Skin epidermis (tissue), 12 donors: ENCODE measurements around the gene UHRF2.
"Not testable (repeated sequence)": the region's sequence is repeated elsewhere in the genome, so short reads cannot be mapped to it uniquely, and the experiment has no call there.

ENCODE experiments used
- H3K27ac ChIP-seq, 21 experiments: fragments of 200-600 bp; sonication (generic) in 11 of 21; one replicate each; pipeline ENCODE4 v1.5.0; 2020; ENCODE audit warnings: mild to moderate bottlenecking in 3 of 21, inconsistent platforms in 2 of 21, moderate library complexity in 2 of 21
- H3K4me3 ChIP-seq, 7 experiments: fragments of 200-600 bp; sonication (generic) in 2 of 7; one replicate each; pipeline ENCODE4 v1.5.0; 2020; ENCODE audit warnings: inconsistent platforms in 2 of 7, mild to moderate bottlenecking in 2 of 7, moderate library complexity in 1 of 7

Gene UHRF2

DNA sequence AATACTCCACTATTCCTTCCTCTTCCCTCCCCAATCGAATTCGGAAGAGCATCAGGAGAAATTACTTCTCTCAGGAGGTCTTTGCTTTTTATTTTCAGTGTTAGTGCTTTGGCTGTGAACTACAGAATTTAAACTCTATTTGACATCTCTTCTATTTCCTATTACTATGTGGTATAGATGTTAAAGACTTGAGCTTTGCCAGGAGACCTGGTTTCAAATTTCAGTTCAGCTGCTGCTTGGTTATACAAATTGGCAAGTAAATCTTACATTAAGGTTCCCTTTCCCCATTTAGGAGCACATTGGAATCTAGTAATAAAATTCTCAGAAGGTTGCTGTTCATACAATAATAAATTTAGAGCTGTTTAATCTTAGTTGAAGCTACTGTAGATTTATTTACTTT, 13.1 kb downstream of the UHRF2 start:
- H3K27ac ChIP-seq, result no peak overlapping the region
- H3K4me3 ChIP-seq, result no peak overlapping the region

DNA sequence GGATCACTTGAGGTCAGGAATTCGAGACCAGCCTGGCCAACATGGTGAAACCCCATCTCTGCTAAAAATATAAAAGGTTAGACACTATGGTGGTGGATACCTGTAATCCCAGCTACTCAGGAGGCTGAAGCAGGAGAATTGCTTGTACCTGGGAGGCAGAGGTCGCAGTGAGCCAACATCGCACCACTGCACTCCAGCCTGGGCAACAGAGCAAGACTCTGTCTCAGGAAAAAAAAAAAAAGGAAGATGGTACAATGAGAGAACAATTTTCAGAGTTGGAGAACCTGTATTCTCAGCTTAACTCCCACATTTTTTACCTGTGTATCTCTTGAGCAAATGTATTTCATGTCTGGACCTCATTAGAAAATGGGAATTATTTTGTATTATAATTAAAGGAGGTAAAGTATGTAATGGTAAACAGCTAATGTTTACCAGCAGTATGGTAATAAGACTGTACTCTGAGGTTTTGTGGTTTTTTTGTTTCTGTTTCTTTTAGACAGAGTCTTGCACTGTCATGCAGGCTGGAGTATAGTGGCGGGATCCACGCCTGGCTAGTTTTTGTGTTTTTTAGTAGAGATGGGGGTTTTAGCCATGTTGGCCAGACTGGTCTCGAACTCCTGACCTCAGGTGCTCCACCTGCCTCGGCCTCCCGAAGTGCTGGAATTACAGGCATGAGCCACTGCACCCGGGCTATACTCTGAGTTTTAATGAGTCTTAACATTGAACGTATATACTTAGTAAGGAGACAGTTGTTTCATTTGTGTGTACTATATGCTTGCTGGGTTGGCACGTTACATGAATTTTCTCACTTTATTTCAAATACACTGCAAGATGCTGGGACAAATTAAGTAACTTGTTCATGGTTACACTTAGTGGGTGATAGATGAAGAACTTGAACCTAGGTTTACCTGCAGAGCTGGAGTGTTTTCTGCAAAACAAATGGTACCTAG, 16.2 kb downstream of the UHRF2 start:
- peak overlapping the region in 3 of 21 experiments; percentile 26 to 70 (median 33) for H3K27ac ChIP-seq
- H3K4me3 ChIP-seq, result no peak overlapping the region

DNA sequence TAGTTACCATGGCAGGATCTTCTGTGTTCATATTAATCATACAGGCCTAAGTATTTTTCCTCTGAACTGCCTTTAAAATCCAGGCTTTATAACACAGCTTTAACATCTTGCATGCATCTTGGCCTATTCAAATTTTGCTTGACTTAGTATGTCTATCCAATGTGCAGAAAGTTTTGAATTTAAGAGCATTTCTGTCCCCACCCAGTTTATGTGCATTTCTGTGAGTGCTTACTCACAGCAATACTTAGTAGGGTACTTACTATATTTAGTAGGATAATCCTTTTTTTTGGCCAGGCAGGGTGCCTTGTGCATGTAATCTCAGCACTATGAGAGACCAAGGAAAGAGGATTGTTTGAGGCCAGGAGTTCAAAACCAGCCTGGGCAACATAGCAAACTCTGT, 18.0 kb downstream of the UHRF2 start:
- H3K27ac ChIP-seq, result peak overlapping the region in 1 of 21 experiments; percentile 20
- H3K4me3 ChIP-seq, result no peak overlapping the region

DNA sequence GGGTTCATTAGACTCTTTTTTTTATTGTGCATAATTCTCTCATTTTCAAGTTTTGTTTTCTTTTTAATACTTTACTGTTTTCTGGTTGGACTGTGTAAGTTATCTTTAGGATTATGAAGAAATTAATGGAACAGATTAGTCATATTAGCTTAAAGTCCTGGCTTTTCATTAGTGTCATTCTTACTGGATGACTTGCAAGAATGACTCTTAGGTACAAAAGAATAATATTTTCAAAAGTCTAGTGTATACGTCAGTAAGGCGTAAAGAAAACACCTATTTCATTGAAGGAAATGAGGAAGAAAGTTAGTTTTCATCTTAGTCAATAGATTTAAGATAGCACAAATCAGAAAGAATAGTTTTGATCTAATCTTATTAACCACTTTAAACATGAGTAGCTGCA, 20.4 kb downstream of the UHRF2 start:
- H3K27ac ChIP-seq, result no peak overlapping the region
- no peak overlapping the region for H3K4me3 ChIP-seq

DNA sequence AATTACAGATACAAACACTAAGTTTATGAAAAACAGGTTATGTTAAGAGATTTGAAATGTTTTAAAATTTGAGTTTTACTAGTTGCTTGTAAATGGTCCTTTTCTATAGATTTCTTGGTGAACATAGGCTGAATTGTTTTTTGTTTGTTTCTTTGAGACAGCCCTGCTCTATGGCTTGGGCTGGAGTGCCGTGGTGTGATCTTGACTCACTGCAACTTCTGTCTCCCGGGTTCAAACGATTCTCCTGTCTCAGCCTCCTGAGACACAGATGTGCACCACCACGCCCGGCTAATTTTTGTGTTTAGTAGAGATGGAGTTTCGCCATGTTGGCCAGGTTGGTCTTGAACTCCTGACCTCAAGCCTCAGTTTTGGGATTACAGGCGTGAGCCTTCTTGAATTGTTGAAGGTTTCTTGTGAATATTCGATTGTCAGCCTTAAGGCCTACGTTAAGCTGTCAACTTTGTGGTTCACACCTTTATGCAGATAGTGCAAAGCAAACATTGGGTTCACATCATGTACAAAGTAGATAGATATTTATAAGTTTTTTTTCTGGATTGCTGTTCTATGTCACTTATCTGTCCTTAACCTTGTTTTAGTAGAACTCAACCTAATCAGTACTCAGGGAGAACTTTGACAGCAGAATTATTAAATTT, 26.2 kb downstream of the UHRF2 start:
- H3K27ac ChIP-seq, result no peak overlapping the region
- no peak overlapping the region for H3K4me3 ChIP-seq

DNA sequence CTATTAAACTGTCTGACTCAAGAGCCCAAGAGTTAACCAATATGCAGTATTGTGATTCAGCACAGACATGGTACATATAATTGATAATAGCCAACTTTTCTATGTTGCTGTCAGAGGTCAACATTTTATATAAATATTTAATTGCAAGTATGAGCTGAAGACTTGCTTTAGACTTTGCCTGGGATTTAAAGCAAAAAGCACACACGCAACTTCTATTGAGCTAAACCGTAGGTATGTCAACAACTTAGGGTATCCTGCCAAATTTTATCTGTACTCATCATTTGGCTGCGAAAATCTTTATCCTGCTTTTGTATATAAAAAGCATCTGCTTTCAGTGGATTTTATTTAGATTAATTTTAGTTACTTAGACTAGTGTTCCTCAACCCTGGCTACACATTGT, 27.4 kb downstream of the UHRF2 start:
- no peak overlapping the region for H3K27ac ChIP-seq
- H3K4me3 ChIP-seq, result no peak overlapping the region

DNA sequence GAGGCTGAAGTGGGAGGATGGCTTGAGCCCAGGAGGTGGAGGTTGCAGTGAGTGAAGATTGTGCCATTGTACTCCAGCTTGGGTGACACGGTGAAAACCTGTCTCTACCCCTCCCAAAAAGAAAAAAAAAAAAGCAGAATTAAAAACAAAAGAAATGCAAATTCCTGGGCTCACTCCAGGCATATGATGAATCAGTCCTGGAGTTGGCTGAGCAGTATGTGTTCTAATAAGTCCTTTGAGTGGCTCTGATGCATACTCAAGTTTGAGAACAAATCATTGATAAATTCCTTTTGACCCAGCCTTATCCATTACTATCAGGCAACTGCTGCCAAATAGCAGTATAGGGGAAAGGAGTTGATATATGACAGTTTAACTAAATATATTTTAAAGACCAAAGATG, 28.3 kb downstream of the UHRF2 start:
- Histone ChIP-seq H3K27ac (no peak overlapping the region), H3K4me3 (no peak overlapping the region)

DNA sequence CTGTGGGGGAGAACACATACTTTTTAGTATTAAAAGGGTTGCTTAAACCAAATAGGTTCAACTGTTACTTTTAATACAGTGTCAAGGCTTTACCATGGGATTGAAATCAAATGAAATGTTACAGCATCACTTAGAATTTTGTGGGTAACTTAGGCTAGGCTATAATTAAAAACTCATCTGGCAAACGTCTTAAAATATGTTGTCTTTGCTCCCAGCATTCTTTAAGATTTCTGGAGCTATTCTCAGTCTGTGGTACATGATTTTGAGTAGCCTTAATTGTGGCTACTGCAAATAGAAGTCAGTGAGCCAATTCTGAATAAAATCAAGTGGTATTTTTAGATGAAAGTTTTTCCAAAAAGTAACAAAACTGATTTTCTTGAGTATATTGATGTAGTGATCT, 30.7 kb downstream of the UHRF2 start:
- Histone ChIP-seq H3K27ac (no peak overlapping the region), H3K4me3 (no peak overlapping the region)

DNA sequence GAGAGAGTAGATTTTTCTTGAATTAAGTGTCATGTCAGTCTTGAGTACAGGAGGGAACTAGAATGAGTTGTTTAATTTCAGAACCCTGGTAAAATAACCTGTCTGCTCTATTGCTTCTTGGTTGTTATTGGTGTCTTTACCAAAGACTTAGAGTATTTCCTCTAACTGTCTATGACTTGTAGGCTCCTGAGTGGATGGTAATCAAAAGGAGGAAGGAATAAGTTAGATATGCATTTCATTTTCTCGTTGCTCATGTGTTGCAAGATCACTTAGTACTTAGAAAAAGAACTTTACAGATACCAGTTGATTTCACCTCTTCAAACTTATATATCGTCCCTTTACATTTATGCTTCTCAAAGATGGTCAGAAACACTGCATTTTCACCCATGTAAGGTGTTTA, 31.1 kb downstream of the UHRF2 start:
- no peak overlapping the region for H3K4me3 ChIP-seq
- H3K27ac ChIP-seq, result no peak overlapping the region

DNA sequence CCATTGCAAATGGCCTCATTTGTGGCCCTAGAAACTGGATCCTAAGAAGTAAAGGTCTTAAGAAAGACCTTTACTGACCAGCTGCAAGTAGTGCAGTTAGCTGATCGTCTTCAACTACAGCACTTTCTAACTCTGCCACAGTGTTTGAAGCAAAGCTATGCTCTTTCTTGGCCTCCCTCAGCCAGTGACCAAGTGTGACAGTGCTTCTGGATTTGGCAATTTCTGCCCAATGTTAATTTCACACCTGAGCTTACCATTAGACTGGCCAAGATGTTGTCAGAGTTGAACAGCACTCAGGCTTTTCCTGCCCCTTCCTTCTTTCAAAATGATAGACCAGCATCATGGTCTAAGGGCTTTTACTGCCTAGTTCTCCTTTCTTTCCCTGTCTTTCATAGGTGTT, 36.1 kb downstream of the UHRF2 start:
- H3K27ac ChIP-seq, result no peak overlapping the region
- H3K4me3 ChIP-seq, result no peak overlapping the region

DNA sequence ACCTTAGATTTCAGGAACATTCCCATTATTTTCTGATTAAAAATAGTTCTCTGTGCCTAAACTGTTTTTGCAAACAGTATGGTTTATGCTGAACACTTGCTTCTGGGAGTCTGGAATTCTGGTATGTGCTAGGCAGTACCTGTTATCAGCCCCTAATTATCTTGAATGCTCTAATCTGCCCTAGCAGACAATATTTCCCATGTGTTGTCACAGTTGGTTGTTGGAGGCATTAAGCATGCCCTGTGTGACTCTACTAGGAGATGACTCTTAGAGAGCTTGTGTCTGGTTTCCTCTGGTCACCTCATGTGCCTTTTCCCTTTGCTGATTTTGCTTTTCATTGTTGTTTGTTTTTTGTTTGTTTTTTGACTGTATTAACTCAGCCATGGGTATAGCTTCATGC, 36.6 kb downstream of the UHRF2 start:
- Histone ChIP-seq H3K4me3 (no peak overlapping the region), H3K27ac (no peak overlapping the region)

DNA sequence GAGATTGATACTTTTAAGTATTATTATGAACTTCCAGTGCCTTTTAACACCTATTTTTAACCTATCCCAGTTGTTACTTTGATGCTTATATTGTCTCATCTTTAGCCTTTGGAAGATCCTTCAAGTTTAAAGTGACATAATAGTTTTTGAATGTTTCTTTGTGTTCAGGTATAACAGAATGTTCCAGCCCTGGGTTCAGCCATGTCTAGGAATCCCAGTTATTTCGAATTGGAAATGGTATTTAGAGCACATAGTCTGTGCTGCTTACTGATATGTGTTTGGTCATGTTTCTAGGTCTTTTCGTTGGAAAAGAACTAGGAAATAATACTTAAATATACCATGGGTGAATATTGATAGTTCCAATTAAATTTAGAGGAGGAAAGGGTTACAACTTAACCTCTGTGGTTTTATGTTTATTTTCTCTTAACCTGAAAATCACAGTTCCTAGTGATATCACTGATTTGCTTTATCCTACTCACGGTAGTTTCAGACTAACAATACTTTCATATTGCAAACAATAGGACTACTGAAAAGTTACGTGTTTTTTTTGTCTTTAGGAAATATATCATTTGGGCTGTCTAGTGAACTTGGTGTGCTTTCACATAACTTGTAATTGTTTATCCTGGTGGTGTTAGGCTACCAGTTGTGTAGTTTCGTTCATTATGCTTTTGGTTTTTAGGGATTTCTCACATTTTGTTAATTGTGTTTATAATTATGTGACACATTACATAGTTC, 37.8 kb downstream of the UHRF2 start:
- Histone ChIP-seq H3K4me3 (no peak overlapping the region), H3K27ac (no peak overlapping the region)

DNA sequence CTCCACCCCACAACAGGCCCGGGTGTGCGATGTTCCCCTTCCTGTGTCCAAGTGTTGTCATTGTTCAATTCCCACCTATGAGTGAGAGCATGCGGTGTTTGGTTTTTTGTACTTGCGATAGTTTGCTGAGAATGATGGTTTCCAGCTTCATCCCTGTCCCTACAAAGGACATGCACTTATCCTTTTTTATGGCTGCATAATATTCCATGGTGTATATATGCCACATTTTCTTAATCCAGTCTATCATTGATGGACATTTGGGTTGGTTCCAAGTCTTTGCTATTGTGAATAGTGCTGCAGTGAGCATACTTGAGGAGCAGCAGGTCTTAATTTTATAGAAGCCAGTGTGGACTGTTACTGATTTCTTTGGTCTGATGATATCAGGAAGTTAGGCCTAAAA, 42.3 kb downstream of the UHRF2 start:
- H3K4me3 ChIP-seq, H3K27ac ChIP-seq: not testable (repeated sequence)

DNA sequence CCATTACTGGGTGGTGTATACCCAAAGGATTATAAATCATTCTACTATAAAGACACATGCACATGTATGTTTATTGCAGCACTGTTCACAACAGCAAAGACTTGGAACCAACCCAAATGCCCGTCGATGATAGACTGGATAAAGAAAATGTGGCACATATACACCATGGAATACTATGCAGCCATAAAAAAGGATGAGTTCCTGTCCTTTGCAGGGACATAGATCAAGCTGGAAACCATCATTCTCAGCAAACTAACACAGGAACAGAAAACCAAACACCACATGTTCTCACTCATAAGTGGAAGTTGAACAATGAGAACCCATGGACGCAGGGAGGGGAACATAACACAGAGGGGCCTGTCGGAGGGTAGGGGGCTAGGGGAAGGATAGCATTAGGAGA, 45.7 kb downstream of the UHRF2 start:
- H3K27ac ChIP-seq, H3K4me3 ChIP-seq: not testable (repeated sequence)

DNA sequence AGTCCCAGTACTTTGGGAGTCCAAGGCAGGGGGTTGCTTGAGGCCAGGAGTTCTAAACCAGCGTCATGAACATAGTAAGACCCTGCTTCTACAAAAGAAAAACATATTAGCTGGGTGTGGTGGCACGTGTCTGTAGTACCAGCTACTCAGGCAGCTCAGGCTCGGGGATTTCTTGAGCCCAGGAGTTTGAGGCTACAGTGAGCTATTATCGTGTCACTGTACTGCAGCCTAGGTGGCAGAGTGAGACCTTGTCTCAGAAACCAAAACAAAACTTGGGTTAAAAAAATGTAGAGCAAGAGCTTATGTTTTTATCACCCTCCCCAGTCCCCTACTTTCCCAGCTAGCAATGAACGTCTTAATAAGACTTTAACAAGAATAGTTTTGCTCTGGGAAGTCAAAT, 46.7 kb downstream of the UHRF2 start:
- no peak overlapping the region for H3K4me3 ChIP-seq
- no peak overlapping the region for H3K27ac ChIP-seq

DNA sequence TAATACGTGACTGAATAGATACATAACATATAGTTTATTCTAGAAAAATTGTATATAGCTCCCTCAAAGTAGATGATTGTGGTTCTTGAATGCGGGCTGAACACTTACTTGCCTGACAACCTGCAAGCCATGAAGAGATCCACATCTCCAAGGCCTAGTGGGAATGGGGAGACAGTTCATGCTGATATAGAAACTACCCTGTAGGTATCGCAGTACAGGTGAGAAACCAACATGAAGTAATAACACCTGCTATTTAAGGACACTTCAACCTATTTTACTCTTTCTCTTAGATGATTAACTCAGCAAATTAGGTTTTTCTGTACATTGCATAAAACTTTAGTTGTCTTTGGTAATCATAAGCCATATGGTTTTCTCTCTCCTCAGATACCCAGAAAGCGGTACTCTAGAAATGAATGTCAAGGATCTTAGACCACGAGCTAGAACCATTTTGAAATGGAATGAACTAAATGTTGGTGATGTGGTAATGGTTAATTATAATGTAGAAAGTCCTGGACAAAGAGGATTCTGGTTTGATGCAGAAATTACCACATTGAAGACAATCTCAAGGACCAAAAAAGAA, 47.3 kb downstream of the UHRF2 start:
- Histone ChIP-seq H3K4me3 (no peak overlapping the region), H3K27ac (no peak overlapping the region)

DNA sequence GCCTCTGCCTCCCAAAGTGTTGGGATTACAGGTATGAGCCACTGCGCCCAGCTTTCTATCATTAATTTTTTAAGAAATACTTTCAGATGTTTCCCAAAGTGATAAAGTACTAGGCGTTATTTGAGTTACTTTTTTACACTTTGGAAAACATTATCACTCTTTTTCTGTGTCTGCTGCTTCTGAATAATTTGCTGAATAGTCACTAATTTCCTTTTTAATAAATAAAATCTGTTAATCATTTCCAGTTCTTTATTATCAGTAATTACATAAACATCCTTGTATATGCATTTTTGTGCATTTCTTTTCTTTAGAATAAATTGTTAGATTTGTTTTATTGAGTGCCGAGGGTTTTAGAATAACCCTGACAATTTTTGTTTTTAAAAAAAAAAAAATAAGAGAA, 48.6 kb downstream of the UHRF2 start:
- Histone ChIP-seq H3K4me3 (no peak overlapping the region), H3K27ac (no peak overlapping the region)

DNA sequence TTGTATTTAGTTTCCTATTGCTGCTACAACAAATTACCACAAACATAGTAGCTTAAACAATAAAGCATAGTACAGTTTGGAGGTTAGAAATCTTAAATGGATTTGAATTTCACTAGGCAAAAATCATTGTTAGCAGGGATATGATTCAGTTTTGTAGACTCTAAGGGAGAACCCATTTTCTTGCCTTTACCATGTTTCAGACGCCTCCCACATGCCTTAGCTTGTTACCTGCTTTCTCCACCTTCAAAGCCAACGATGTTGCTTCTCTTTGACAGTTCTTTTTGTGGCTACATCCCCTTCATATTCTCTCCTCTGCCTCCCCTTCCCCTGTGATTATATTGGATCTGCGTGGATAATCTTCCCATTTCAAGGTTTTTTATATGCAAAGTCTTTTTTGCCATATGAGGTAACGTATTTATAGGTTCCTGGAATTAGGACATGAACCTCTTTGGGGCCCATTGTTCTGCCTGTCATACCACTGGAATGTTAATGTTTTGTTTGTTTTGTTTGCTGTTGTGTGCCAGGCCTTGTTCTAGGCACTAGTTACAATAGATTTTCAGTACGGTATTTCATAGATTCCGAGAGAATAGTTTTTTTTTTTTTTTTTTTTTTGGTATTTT, 54.1 kb downstream of the UHRF2 start:
- Histone ChIP-seq H3K27ac (peak overlapping the region in 1 of 21 experiments; percentile 11), H3K4me3 (no peak overlapping the region)

DNA sequence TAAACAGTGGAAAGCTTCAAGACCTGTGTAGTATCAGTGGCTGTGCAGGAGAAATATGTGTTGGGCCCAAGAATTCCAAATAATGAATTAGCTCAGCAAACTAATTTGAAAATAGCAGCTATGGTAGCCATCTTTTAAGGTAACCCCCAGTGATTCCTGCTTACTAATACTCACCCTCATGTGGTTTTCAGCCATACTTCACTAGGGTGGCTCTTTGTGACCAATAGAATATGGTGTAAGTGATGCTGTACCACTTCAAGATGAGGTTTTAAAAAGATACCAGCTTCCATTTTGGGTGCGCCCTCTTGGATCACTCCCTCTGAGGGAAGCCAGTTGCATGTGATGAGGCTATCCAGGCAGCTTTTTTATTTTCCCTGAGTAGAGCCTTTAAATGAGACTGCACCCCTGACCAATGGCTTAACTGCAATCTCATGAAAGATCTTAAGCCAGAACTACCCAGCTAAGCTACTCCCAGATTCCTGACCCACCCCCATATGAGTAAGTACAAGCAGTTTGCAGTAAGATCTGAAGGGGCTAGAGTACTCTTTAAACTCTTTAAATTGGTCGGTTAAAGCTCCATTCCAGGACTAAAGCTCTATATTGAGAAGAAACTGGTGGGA, 58.3 kb downstream of the UHRF2 start:
- Histone ChIP-seq H3K4me3 (no peak overlapping the region), H3K27ac (no peak overlapping the region)
